B cell (primary cell): ENCODE results near the gene EGFL8. TPM values are rescaled to one million over a fixed set of nuclear protein-coding genes. Genes with fewer than 3 reads are reported as not detected.
A peak's percentile ranks its signal among the peaks of the same experiment; 100 is the strongest.

Experiments used
- ATAC-seq: fragments of 200-7000 bp; cut with Tn5 transposase; one replicate; pipeline ENCODE4 v1.10.0; 2021; ENCODE audit warnings: low read depth, mild to moderate bottlenecking, moderate number of reproducible peaks, moderate library complexity
- CTCF ChIA-PET: fragments of 350-600 bp; sonication (Branson Sonifier 250); formaldehyde crosslinking; loops from one replicate; lab custom pipeline; 2021; ENCODE audit warnings: antibody characterized with exemption, inconsistent platforms; lab: Charles Lee
- POLR2A ChIA-PET: fragments of 350-600 bp; sonication (Branson Sonifier 250); formaldehyde crosslinking; loops from one replicate; lab custom pipeline; 2021; ENCODE audit warnings: antibody characterized with exemption; lab: Charles Lee
- DNase-seq: peaks from one replicate; pipeline ENCODE4 v3.0.0; 2013
- H2AFZ ChIP-seq: 2 replicates; pipeline ENCODE4 v1.6.1; 2012; ENCODE audit warnings: mild to moderate bottlenecking, low read depth, low read length; ENCODE audit not compliant: insufficient read depth, poor library complexity, severe bottlenecking
- H3K27ac ChIP-seq, 2 donors: 1 replicate in 1 of 2; 2 replicates in 1 of 2; pipeline ENCODE4 v1.5.1; 2012 to 2013; ENCODE audit warnings: low read length in 2 of 2, mild to moderate bottlenecking in 2 of 2, moderate library complexity in 1 of 2
- H3K27me3 ChIP-seq, 4 experiments: fragments of 200-600 bp in 1 of 4; sonication (generic) in 1 of 4; replicated peaks in 1 of 4; 1 replicate in 2 of 4; 2 replicates in 2 of 4; pipeline versions ENCODE4 v1.6.1 to v1.7.0; 2013 to 2016; ENCODE audit warnings: low read length in 3 of 4, mild to moderate bottlenecking in 2 of 4, mixed read lengths in 1 of 4, moderate library complexity in 1 of 4; ENCODE audit not compliant: insufficient read depth in 4 of 4, control insufficient read depth in 3 of 4; ENCODE audit errors: control extremely low read depth in 1 of 4
- H3K36me3 ChIP-seq, 2 experiments: replicated peaks in 1 of 2; 1 replicate in 1 of 2; 2 replicates in 1 of 2; pipeline versions ENCODE4 v1.6.1 to v1.7.1; 2013; ENCODE audit warnings: low read length in 1 of 2; ENCODE audit not compliant: insufficient read depth in 2 of 2, control insufficient read depth in 1 of 2; ENCODE audit errors: control extremely low read depth in 1 of 2, extremely low read depth in 1 of 2
- H3K4me1 ChIP-seq, 2 donors: fragments of 200-600 bp in 1 of 2; sonication (generic) in 1 of 2; 1 replicate in 1 of 2; 2 replicates in 1 of 2; pipeline versions ENCODE4 v1.5.1 to v1.6.1; 2013 to 2017; ENCODE audit warnings: low read length in 2 of 2; ENCODE audit not compliant: control insufficient read depth in 2 of 2, insufficient read depth in 2 of 2
- H3K4me2 ChIP-seq: replicated peaks from 2 replicates; pipeline ENCODE3; 2012; ENCODE audit warnings: mild to moderate bottlenecking, low read depth, low read length; ENCODE audit not compliant: poor library complexity, severe bottlenecking
- H3K4me3 ChIP-seq, 5 experiments: fragments of 200-600 bp in 1 of 5; sonication (generic) in 1 of 5; 1 replicate in 3 of 5; 2 replicates in 2 of 5; pipeline versions ENCODE4 v1.5.1 to v1.7.0; 2011 to 2016; ENCODE audit warnings: low read length in 4 of 5, mild to moderate bottlenecking in 4 of 5, low read depth in 2 of 5, control low read depth in 1 of 5, moderate library complexity in 1 of 5; ENCODE audit not compliant: insufficient read depth in 1 of 5; ENCODE audit errors: control extremely low read depth in 1 of 5, extremely low read depth in 1 of 5
- H3K79me2 ChIP-seq: fragments of 200-600 bp; sonication (generic); one replicate; pipeline ENCODE4 v1.6.0; 2016; ENCODE audit warnings: low read length; ENCODE audit not compliant: control insufficient read depth, insufficient read depth
- H3K9ac ChIP-seq: fragments of 200-600 bp; sonication (generic); 2 replicates; pipeline ENCODE4 v1.6.1; 2017; ENCODE audit warnings: mild to moderate bottlenecking, low read length, moderate library complexity
- H3K9me3 ChIP-seq, 3 donors: one replicate each; pipeline versions ENCODE4 v1.6.1 to v1.7.1; 2013; ENCODE audit warnings: low read length in 2 of 3; ENCODE audit not compliant: control insufficient read depth in 2 of 3, insufficient read depth in 1 of 3; ENCODE audit errors: control extremely low read depth in 1 of 3
- H4K20me1 ChIP-seq: 2 replicates; pipeline ENCODE4 v1.6.0; 2012; ENCODE audit warnings: mild to moderate bottlenecking, low read length; ENCODE audit not compliant: insufficient read depth, control insufficient read depth, poor library complexity, severe bottlenecking
- H3K27ac Mint-ChIP-seq: one replicate; pipeline ENCODE4 v1.8.0; 2021; ENCODE audit warnings: mixed read lengths
- H3K27me3 Mint-ChIP-seq: one replicate; pipeline ENCODE4 v1.8.0; 2021; ENCODE audit warnings: mixed read lengths
- H3K4me1 Mint-ChIP-seq: one replicate; pipeline ENCODE4 v1.8.0; 2021; ENCODE audit warnings: mixed read lengths
- H3K4me3 Mint-ChIP-seq: one replicate; pipeline ENCODE4 v1.8.0; 2021; ENCODE audit warnings: mixed read lengths
- H3K9me3 Mint-ChIP-seq: one replicate; pipeline ENCODE4 v1.8.0; 2022; ENCODE audit warnings: mixed read lengths; ENCODE audit not compliant: insufficient read depth
- EZH2 ChIP-seq: IDR thresholded peaks from 2 replicates; pipeline ENCODE4 v1.6.1; 2012; ENCODE audit warnings: borderline replicate concordance, low read depth, mild to moderate bottlenecking, moderate library complexity, low read length; ENCODE audit not compliant: insufficient read depth, poor library complexity, severe bottlenecking
- WGBS: methylation state at CpG from one replicate; pipeline ENCODE4 v1.1.5; 2013; ENCODE audit warnings: missing lambda C conversion rate; ENCODE audit not compliant: insufficient coverage; 5-methylcytosine and 5-hydroxymethylcytosine counted together
- intact Hi-C: fragments of 100-400 bp; cut with micrococcal nuclease; formaldehyde crosslinking; loops from one replicate; pipeline ENCODE4 v1.10.0; 2022
- polyA plus RNA-seq: library from polyadenylated mRNA; depleted of rRNA; stranded (reverse); fragments of >200 nt; gene quantifications from 2 replicates; pipeline ENCODE4 v1.2.3, GENCODE V29; 2012
- total RNA-seq, 2 donors: library from RNA; stranded (reverse); fragments of 120-200 nt in 1 of 2; gene quantifications; 1 replicate in 1 of 2; 2 replicates in 1 of 2; pipeline versions ENCODE4 v1.2.3 to v1.2.4, GENCODE V29; 2013 to 2022
- TF ChIP-seq, protein P1 (sequence below): fragments of 200-600 bp; IDR thresholded peaks from one replicate; pipeline ENCODE4 v1.8.0; 2022; ENCODE audit warnings: antibody characterized with exemption, mild to moderate bottlenecking

EGFL8 gene
- total and polyA plus RNA-seq, 2 donors (not counting 1 experiment from before 2014, with no cell fraction given): 0.91 to 3.9 TPM

- Histone ChIP-seq H3K79me2 (no peaks in the 10 kb centered on the region), H3K4me1 (peaks cover 0 to 6% of the 10 kb centered on the region in 2 donors), H3K4me2 (no peak overlapping the region), H3K27me3 (no peaks in the 10 kb centered on the region), H3K27ac (no peak overlapping the region), H3K36me3 (peaks cover 7 to 23% of the 10 kb centered on the region in 2 experiments), H3K9me3 (no peaks in the 10 kb centered on the region), H3K9ac (no peak overlapping the region), H4K20me1 (no peaks in the 10 kb centered on the region), H2AFZ (no peak overlapping the region), H3K4me3 (no peak overlapping the region)
- intact Hi-C loops: no loop called here
- H3K9me3 Mint-ChIP-seq: no peaks in the 10 kb centered on the region
- peak; percentile 6 for DNase-seq
- no peak for ATAC-seq
- WGBS: 96% methylated on average over 32 of the region's 32 CpGs
- no peak overlapping the region for H3K4me3 Mint-ChIP-seq
- POLR2A ChIA-PET: no interaction called here
- no peaks in the 10 kb centered on the region for H3K27me3 Mint-ChIP-seq
- TF ChIP-seq, protein P1, sequence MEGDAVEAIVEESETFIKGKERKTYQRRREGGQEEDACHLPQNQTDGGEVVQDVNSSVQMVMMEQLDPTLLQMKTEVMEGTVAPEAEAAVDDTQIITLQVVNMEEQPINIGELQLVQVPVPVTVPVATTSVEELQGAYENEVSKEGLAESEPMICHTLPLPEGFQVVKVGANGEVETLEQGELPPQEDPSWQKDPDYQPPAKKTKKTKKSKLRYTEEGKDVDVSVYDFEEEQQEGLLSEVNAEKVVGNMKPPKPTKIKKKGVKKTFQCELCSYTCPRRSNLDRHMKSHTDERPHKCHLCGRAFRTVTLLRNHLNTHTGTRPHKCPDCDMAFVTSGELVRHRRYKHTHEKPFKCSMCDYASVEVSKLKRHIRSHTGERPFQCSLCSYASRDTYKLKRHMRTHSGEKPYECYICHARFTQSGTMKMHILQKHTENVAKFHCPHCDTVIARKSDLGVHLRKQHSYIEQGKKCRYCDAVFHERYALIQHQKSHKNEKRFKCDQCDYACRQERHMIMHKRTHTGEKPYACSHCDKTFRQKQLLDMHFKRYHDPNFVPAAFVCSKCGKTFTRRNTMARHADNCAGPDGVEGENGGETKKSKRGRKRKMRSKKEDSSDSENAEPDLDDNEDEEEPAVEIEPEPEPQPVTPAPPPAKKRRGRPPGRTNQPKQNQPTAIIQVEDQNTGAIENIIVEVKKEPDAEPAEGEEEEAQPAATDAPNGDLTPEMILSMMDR: no peak
- no peak for TF ChIP-seq EZH2
- H3K27ac Mint-ChIP-seq: no peak overlapping the region
- H3K4me1 Mint-ChIP-seq: peaks cover 8% of the 10 kb centered on the region
- CTCF ChIA-PET: no interaction called here
Observed at GRCh38 chr6:32167154-32167760, 2.9 kb downstream of the EGFL8 start.

- ChIA-PET POLR2A (no interaction called here), CTCF (no interaction called here)
- Histone ChIP-seq H3K27me3 (no peaks in the 10 kb centered on the region), H3K4me3 (no peak overlapping the region), H3K9ac (no peak overlapping the region), H3K9me3 (no peaks in the 10 kb centered on the region), H3K79me2 (no peaks in the 10 kb centered on the region), H3K36me3 (peaks cover 7 to 23% of the 10 kb centered on the region in 2 experiments), H3K27ac (no peak overlapping the region), H2AFZ (no peak overlapping the region), H3K4me2 (no peak overlapping the region), H4K20me1 (no peaks in the 10 kb centered on the region), H3K4me1 (peaks cover 0 to 7% of the 10 kb centered on the region in 2 donors)
- Mint-ChIP-seq H3K27ac (no peak overlapping the region), H3K27me3 (no peaks in the 10 kb centered on the region), H3K4me1 (peaks cover 10% of the 10 kb centered on the region), H3K9me3 (no peaks in the 10 kb centered on the region), H3K4me3 (no peak overlapping the region)
- DNase-seq (no peak), ATAC-seq (no peak)
- intact Hi-C loops: no loop called here
- TF ChIP-seq, protein P1: no peak
- no peak for TF ChIP-seq EZH2
- WGBS: 100% methylated on average over 1 of the region's 6 CpGs
Observed at GRCh38 chr6:32167761-32168262, 3.4 kb downstream of the EGFL8 start.
